HG03469 (cell line): ENCODE measurements around the gene DOCK1.
"Not testable (repeated sequence)": the region's sequence is repeated elsewhere in the genome, so short reads cannot be mapped to it uniquely, and the experiment has no call there.

Experiments
- ATAC-seq: cut with Tn5 transposase; IDR thresholded peaks from one replicate; pipeline ENCODE4 v1.9.1; 2021; ENCODE audit warnings: mild to moderate bottlenecking, moderate library complexity, moderate number of reproducible peaks; ENCODE audit not compliant: unreplicated experiment

The DOCK1 gene

GRCh38 chr10:126904818-126905701 is at the start of gene DOCK1:
Gene DOCK1, plus strand, starts transcription at chr10:126905428. Its CDS starts 90 bp downstream, at chr10:126905518.
- no peak for ATAC-seq

GRCh38 chr10:126857178-126857806 is 47.9 kb upstream of the DOCK1 start:
- no peak for ATAC-seq

- no peak for ATAC-seq
Measured at GRCh38 chr10:126867567-126868365, 37.5 kb upstream of the DOCK1 start.

GRCh38 chr10:126868371-126868770 is 36.9 kb upstream of the DOCK1 start:
- ATAC-seq: no peak

GRCh38 chr10:126872135-126872534 is 33.1 kb upstream of the DOCK1 start:
- ATAC-seq: no peak

GRCh38 chr10:126872768-126873167 is 32.5 kb upstream of the DOCK1 start:
- ATAC-seq: no peak

- ATAC-seq: no peak
Measured at GRCh38 chr10:126876456-126876855, 28.8 kb upstream of the DOCK1 start.

- ATAC-seq: no peak
Measured at GRCh38 chr10:126877390-126877789, 27.8 kb upstream of the DOCK1 start.

- ATAC-seq: no peak
Measured at GRCh38 chr10:126878594-126878993, 26.6 kb upstream of the DOCK1 start.

GRCh38 chr10:126880926-126881325 is 24.3 kb upstream of the DOCK1 start:
- no peak for ATAC-seq

- not testable (repeated sequence) for ATAC-seq
Measured at GRCh38 chr10:126882055-126882454, 23.2 kb upstream of the DOCK1 start.

- ATAC-seq: not testable (repeated sequence)
Measured at GRCh38 chr10:126888436-126888835, 16.8 kb upstream of the DOCK1 start.

GRCh38 chr10:126889421-126889820 is 15.8 kb upstream of the DOCK1 start:
- no peak for ATAC-seq

GRCh38 chr10:126890797-126891196 is 14.4 kb upstream of the DOCK1 start:
- ATAC-seq: not testable (repeated sequence)

GRCh38 chr10:126892226-126893175 is 12.7 kb upstream of the DOCK1 start:
- ATAC-seq: no peak

GRCh38 chr10:126893206-126893605 is 12.0 kb upstream of the DOCK1 start:
- no peak for ATAC-seq

- ATAC-seq: no peak
Measured at GRCh38 chr10:126893841-126894240, 11.4 kb upstream of the DOCK1 start.

- ATAC-seq: no peak
Measured at GRCh38 chr10:126895214-126895781, 9.9 kb upstream of the DOCK1 start.

GRCh38 chr10:126898460-126898859 is 6.8 kb upstream of the DOCK1 start:
- ATAC-seq: no peak

GRCh38 chr10:126899529-126899928 is 5.7 kb upstream of the DOCK1 start:
- ATAC-seq: not testable (repeated sequence)
